GM21576 (cell line): ENCODE measurements around the gene IFNAR1.
"Not testable (repeated sequence)": the region's sequence is repeated elsewhere in the genome, so short reads cannot be mapped to it uniquely, and the experiment has no call there.

Experiments
- ATAC-seq: cut with Tn5 transposase; IDR thresholded peaks from one replicate; pipeline ENCODE4 v1.9.1; 2021; ENCODE audit warnings: mild to moderate bottlenecking, moderate library complexity; ENCODE audit not compliant: unreplicated experiment

Gene IFNAR1

DNA sequence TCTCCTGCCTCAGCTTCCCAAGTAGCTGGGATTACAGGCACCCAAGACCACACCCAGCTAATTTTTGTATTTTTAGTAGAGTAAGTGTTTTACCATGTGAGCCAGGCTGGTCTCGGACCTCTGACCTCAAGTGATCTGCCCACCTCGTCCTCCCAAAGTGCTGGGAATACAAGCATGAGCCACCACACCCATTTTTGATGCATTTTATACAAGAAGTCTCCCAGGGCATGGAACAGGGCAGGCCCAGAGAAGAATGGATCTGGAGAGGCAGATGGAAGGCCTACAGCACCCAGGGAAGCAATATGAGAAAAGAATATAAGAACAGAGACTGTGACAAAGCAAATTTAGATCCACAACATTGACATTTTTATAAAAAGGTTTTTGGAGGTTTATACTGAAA, 18.8 kb upstream of the IFNAR1 start:
- no peak for ATAC-seq

GRCh38 chr21:33308586-33309490, 15.9 kb upstream of the IFNAR1 start:
- ATAC-seq: peak; percentile 71

DNA sequence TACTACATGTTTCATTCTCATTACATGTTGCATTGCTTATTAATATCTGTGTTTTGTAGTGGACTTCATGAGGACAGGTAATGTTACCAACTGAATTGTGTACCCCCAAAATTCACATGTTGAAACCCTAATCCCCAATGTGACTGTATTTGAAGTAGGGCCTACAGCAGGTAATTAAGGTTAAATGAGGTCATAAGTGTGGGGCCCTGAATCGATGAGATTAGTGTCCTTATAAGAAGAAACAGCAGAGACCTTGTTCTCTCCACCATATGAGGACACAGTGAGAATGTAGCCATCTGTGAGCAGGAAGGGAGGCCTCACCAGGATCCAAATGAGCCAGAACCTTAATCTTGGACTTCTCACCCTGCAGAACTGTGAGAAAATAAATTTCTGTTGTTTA, 15.0 kb upstream of the IFNAR1 start:
- no peak for ATAC-seq

DNA sequence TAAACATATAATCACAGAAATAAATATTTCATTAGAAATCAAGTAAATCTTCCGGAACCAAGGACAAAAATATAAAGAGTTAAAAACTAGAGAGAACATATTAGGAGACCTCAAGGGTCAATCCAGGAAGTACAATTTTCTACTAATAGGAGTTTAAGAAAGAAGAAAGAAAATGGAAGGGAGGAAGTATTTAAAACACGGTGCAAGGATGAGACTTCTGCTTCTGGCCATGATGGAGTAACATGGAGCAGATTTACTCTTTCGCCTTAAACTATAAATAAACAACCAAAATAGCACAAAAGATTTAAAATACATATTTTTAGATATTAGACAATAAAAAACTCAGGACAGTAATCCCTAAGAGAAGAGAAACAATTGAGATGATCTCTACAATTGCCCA, 12.6 kb upstream of the IFNAR1 start:
- ATAC-seq: no peak

GRCh38 chr21:33313183-33313582, 11.6 kb upstream of the IFNAR1 start:
- no peak for ATAC-seq

DNA sequence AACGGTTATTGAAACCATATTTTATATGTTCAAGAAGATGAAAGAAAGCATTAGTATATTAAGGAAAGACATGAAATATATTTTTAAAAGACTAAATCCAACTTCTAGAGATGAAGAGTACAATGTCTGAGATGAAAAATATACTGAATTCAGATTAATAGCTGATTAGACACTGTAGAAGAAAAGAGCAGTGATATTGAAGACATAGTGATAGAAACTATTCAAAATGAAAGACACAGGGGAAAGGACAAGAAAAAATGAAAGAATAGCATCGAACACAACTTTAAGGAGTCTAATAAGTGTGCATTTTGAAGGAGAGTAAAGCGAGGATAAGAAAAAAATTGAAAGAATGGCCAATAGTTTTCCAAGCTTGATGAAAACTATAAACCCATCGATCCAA, 11.2 kb upstream of the IFNAR1 start:
- ATAC-seq: no peak

DNA sequence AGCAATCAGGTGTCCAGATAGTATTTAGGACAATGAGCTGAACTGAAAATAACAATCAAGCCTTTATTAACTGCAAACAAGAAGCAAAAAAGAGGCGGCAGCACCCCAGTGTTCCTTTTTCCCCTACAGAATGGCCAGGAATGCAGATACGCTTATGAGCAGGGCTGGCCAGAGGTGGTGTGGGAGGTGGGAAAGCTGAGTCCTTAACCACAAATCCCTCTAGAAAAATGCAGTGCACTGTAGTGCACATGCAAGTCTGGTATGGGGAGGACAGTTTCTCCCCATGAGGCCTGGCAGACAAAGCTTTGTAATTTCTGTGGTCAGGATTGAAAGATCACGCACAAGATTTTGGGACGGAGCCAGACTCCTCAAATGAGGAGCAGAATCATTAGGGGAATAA, 10.7 kb upstream of the IFNAR1 start:
- no peak for ATAC-seq

DNA sequence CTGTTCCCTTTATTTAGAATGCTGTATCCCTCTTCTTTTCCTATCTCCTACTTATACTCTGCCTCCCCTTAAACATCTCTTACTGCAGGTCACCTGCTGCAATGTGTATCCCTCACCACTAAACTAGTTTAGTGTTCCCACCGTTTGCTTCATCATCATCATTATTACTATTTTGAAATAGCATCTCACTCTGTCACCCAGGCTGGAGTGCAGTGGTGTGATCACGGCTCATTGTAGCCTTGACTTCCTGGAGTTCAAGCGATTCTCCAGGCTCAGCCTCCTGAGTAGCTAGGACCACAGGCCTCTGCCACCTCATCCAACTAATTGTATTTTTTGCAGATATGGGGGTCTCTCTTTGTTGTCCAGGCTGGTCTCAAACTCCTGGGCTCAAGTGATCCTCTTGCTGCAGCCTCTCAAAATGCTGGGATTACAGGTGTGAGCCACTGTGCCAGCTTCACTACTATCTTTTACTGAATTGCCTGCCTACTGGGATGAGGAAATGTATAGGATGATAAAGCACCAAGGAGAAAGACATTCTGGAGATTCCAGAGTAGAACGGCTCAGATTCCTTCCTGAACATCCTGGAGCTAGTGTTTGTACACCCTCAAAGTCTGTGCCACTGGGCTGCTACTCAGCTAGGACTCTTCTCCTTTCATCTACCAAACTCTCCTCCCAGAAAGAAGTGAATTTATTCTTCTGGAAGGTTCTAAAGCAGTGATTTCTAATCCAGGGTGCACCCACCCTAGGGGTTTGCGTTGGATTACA, 8.6 kb upstream of the IFNAR1 start:
- ATAC-seq: no peak

GRCh38 chr21:33317145-33317544, 7.6 kb upstream of the IFNAR1 start:
- no peak for ATAC-seq

DNA sequence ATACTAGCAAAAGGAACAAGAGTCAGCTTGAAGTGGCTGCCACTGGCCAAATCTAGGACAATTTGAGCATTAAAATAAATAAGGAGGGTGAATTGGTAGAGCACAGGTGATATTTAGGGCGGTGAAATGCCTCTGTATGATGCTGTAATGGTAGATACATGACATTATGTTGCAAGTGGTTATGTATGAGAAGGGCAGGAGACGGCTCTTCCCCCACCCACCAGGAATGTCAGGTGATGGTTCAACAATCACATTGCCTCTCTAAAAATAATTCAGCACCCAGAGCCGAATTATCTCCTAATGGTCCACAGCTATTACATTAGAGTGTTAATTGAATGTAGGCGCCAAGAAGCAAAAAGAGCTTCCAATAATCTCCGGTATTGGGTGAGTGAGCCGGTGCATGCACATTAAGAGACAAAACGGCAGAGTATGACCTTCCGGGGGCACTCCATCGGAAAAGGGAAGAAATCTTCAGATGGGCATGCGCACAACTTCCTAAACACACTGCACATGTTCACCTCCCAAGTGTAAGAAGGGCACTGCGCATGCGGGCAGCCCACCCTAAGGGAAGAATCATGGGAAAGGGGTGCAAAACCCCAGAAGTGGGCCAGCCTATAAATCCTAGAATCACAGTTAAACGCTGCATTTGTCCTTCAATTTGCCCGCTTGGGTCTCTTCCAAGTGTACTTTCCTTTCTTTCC, 6.8 kb upstream of the IFNAR1 start:
- no peak for ATAC-seq

DNA sequence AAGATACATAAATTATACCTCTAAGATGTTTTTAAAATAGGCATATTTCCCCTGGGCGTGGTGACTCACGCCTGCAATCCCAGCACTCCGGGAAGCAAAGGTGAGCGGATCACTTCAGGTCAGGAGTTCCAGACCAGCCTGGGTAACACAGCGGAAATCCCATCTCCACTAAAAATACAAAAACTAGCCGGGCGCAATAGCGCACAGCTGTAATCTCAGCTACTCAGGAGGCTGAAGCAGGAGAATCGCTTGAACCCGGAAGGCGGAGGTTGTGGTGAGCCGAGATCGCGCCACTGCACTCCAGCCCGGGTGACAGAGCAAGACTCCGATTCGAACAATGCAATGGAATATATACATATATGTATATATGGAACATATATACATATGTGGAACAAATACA, 3.8 kb upstream of the IFNAR1 start:
- not testable (repeated sequence) for ATAC-seq

DNA sequence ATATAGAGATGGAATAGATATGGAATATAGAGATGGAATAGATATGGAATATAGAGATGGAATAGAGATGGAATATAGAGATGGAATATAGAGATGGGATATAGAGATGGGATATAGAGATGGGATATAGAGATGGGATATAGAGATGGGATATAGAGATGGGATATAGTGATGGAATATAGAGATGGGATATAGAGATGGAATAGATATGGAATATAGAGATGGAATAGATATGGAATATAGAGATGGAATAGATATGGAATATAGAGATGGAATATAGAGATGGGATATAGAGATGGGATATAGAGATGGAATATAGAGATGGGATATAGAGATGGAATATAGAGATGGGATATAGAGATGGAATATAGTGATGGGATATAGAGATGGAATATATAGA, 1.2 kb upstream of the IFNAR1 start:
- ATAC-seq: not testable (repeated sequence)

GRCh38 chr21:33325222-33326067, 675 bp downstream of the IFNAR1 start:
- peak; percentile 29 for ATAC-seq

- no peak for ATAC-seq
Measured at GRCh38 chr21:33327326-33327725, 2.6 kb downstream of the IFNAR1 start.

- no peak for ATAC-seq
Measured at GRCh38 chr21:33327792-33328433, 3.1 kb downstream of the IFNAR1 start.

DNA sequence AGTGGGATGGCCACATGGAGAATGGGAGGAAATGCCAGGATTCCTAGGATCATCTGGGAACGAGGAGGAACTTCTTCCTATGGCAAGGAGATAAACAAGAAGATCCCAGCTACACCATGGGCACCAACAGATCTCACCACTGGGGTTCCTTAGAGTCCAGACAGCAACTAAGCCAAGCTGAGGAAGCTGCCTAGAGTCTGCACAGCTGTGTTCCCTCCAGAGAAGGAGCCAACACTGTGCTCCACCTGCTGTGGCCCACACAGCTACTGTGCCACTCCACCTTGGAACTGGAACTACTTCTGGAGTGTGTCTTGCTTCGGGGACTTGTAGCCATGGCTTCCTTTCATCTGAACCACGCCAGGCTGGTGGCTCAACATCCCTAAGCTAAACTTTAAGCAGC, 6.0 kb downstream of the IFNAR1 start:
- no peak for ATAC-seq

- ATAC-seq: peak; percentile 87
Measured at GRCh38 chr21:33332143-33332542, 7.4 kb downstream of the IFNAR1 start.

DNA sequence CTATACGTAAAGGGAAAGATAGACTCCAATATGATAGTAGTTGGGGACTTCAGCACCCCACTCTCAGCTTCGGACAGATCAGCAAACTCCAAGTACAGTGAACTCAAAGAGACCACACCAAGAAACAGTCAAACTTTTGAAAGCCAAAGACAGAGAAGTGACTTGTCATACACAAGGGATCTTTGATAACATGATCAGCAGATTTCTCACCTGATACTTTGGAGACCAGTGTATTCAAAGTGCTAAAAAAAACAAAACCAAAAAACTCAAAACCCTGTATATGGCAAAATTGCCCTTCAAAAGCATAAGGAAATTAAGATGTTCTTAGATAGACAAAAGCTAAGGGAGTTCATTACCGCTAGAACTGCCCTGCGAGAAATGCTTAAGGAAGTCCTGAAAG, 9.4 kb downstream of the IFNAR1 start:
- no peak for ATAC-seq

DNA sequence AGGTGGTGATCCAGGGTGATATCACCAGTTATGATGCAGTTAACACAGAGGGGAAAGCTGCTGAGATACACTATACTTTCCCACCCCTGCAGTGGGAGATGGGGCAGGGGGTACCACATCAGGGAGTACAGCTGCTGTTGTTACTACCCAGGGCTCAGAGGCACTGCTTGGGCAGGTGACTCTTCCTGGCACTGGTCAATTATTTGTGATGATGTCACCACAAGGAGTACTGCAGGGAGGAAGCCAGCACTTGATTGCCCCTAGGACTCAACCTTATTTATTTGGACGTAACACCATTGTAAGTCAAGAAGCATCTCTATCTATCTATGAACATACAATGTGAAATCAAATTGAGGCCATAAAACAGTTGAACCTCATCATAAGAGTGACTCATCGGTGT, 10.1 kb downstream of the IFNAR1 start:
- ATAC-seq: no peak

DNA sequence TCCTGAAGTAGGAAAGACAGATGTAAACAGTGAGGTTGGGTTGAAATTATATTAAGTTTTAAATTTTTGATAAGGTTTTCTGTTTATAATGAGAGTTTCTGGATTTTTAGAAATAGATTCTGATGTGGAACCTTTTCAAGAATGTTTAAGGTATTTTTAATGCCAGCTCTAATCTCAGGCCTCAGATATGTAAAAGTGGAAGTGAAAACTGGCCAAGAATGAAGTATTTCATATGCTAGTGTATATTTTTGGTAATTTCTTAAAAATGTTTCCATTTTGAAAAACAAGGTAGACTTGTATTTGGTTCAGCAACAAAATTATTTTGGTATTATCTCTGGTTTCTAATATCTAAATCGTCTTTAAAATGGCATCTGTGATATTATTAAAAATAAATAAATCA, 14.4 kb downstream of the IFNAR1 start:
- no peak for ATAC-seq
